ENCODE results near the gene PRPSAP1.

PRPSAP1 gene

DNA sequence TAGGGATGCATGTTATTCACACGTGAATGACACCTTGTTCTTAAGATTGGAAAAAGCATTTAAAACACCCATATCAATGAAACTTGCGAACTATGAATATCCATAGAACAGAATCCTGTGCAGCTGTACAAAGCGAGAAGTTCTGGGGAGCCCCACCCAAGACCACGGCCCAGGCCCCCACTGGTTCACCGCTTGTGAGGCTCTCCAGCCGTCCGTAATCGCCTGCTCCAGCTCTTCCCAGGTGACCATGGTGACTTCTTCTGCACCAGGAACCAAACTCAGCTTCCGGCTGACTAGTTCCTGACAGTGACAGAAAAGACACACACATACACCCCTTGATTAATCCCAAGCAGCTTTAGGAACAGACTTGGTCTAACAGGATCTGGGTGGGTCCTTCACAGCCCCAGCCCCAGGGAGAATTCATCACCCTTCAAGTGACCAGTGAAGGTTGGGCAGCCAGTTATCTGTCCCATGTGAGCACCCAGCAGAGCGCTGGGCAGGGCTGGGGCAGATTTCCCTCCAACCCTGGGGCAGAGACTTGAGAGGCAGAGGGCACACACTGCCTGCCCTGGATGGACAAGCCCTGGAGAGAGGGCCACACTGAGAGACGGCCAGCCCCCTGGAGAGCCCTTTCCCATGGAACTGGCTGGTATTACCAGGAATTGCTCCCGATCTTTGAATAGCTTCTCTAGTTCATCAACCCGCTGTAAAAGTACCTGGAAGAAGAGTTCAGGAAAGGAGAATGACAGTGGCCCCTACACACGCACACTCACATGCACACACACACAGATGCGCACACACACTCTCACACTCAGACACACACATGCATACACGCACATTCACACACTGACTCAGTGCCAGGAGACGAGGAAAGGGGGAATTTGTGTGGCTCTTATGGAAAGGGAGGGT is 49.2 kb downstream of the PRPSAP1 start:
- Histone ChIP-seq H3K27ac (no peak overlapping the region), H3K27me3 (ENCODE audit: insufficient read depth, low read depth, severe bottlenecking) (no peaks in the 10 kb centered on the region), H3K9me3 (ENCODE audit: severe bottlenecking) (no peaks in the 10 kb centered on the region), H3K4me3 (ENCODE audit: low read depth, low read length) (no peak overlapping the region), H3K36me3 (peaks cover 30% of the 10 kb centered on the region)
- TF ChIP-seq, protein P1, sequence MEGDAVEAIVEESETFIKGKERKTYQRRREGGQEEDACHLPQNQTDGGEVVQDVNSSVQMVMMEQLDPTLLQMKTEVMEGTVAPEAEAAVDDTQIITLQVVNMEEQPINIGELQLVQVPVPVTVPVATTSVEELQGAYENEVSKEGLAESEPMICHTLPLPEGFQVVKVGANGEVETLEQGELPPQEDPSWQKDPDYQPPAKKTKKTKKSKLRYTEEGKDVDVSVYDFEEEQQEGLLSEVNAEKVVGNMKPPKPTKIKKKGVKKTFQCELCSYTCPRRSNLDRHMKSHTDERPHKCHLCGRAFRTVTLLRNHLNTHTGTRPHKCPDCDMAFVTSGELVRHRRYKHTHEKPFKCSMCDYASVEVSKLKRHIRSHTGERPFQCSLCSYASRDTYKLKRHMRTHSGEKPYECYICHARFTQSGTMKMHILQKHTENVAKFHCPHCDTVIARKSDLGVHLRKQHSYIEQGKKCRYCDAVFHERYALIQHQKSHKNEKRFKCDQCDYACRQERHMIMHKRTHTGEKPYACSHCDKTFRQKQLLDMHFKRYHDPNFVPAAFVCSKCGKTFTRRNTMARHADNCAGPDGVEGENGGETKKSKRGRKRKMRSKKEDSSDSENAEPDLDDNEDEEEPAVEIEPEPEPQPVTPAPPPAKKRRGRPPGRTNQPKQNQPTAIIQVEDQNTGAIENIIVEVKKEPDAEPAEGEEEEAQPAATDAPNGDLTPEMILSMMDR (IDR thresholded peaks at IDR 0.05; ENCODE audit: low read depth, low read length), result no peak
- no peak for DNase-seq

DNA sequence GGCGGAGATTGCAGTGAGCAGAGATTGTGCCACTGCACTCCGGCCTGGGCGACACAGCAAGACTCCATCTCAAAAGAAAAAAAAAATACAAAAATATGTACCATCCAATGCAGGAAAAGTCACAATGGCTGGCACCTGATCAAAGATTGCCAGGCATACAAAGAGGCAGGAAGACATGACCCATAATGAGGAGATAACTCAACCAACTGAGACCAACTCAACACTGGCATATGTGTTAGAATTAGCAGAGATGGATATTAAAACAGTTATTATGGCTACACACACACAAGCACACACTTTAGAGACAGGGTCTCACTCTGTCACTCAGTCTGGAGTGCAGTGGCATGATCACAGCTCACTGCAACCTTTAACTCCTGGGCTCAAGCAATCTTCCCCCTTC is 56.3 kb downstream of the PRPSAP1 start:
- Histone ChIP-seq H3K27ac (no peak overlapping the region), H3K27me3 (ENCODE audit: insufficient read depth, low read depth, severe bottlenecking) (no peaks in the 10 kb centered on the region), H3K36me3 (peaks cover 17% of the 10 kb centered on the region), H3K4me3 (ENCODE audit: low read depth, low read length) (no peak overlapping the region), H3K9me3 (ENCODE audit: severe bottlenecking) (no peaks in the 10 kb centered on the region)
- TF ChIP-seq, protein P1 (IDR thresholded peaks at IDR 0.05; ENCODE audit: low read depth, low read length), result no peak
- DNase-seq, result no peak

DNA sequence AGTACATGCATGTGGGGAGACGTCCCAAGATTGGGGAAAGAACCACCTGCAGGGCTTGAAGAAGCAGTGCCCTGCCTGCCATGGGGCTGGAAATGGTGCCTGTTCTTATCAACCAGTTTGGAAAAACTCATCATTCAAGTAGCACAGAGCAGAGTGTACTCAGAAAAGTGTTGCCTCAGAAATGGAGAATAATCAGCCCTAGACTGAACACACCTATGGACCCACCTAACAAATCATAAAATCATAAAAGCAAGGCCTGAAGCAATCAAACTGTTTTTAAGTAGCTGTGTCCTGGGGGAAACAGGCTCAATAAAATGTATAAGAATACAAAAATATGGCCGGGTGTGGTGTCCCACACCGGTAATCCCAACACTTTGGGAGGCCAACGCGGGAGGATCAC is 56.8 kb downstream of the PRPSAP1 start:
- Histone ChIP-seq H3K36me3 (peaks cover 16% of the 10 kb centered on the region), H3K9me3 (ENCODE audit: severe bottlenecking) (no peaks in the 10 kb centered on the region), H3K27me3 (ENCODE audit: insufficient read depth, low read depth, severe bottlenecking) (no peaks in the 10 kb centered on the region), H3K4me3 (ENCODE audit: low read depth, low read length) (no peak overlapping the region), H3K27ac (no peak overlapping the region)
- TF ChIP-seq, protein P1 (IDR thresholded peaks at IDR 0.05; ENCODE audit: low read depth, low read length), result no peak
- DNase-seq, result no peak

DNA sequence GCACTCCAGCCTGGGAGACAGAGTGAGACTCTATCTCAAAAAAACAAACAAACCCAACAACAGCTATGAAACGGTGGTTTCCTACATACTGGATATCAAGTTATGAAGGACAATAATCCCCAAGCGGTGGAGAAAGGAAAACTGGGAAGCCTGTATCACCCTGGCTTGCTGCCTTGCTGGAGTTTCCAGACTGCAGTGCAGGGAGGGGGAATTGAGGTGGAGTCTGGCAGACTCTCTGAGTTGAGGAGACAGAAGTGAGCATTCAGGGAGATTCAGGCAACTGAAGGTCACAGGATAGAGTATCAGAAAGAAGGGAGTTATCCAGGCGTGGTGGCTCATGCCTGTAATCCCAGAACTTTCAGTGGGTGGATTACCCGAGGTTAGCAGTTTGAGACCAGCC is 57.5 kb downstream of the PRPSAP1 start:
- TF ChIP-seq, protein P1 (IDR thresholded peaks at IDR 0.05; ENCODE audit: low read depth, low read length), result no peak
- peaks cover 22% of the 10 kb centered on the region for H3K36me3 ChIP-seq
- H3K27me3 ChIP-seq (ENCODE audit: insufficient read depth, low read depth, severe bottlenecking), result no peaks in the 10 kb centered on the region
- no peak overlapping the region for H3K4me3 ChIP-seq (ENCODE audit: low read depth, low read length)
- H3K9me3 ChIP-seq (ENCODE audit: severe bottlenecking), result no peaks in the 10 kb centered on the region
- no peak for DNase-seq
- H3K27ac ChIP-seq, result no peak overlapping the region

DNA sequence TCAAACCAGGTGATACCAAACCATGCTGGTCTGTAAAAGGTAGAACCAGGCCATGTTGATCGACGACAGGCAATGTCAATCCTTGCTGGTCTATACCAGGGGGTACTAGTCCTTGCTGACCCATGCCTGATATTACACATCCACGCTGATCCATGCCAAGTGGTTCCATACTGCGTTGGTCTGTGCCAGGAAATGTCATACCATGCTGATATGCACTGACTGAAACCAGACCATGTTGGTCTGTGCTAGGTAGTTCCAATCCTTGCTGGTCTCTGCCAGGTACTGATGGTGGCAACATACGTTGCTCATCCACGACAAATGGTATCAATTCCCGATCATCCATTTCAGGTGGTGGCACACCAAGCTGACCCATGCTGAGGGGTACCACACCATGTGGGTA is 60.6 kb downstream of the PRPSAP1 start:
- Histone ChIP-seq H3K9me3 (ENCODE audit: severe bottlenecking) (no peaks in the 10 kb centered on the region), H3K27me3 (ENCODE audit: insufficient read depth, low read depth, severe bottlenecking) (no peaks in the 10 kb centered on the region), H3K36me3 (peaks cover 29% of the 10 kb centered on the region), H3K27ac (no peak overlapping the region), H3K4me3 (ENCODE audit: low read depth, low read length) (no peak overlapping the region)
- TF ChIP-seq, protein P1 (IDR thresholded peaks at IDR 0.05; ENCODE audit: low read depth, low read length), result no peak
- DNase-seq, result no peak
